MM.1S (cell line): ENCODE data around the gene CYS1.

Experiments used
- EZH2 ChIP-seq: fragments of 300-600 bp; sonication (generic); optimal IDR thresholded peaks from 2 replicates; pipeline ENCODE3; 2017; ENCODE audit warnings: low read depth, mild to moderate bottlenecking, antibody characterized with exemption, low read length, mixed read lengths
- EZH2phosphoT487 ChIP-seq: fragments of 300-600 bp; sonication (generic); IDR thresholded peaks from 2 replicates; pipeline ENCODE4 v1.6.1; 2018; ENCODE audit warnings: antibody characterized with exemption, low read length
- TF ChIP-seq, protein P1 (sequence below): fragments of 300-600 bp; sonication (generic); IDR thresholded peaks from 2 replicates; pipeline ENCODE4 v1.5.1; 2016; ENCODE audit warnings: antibody characterized with exemption, low read length, mixed read lengths

GRCh38 chr2:10017313-10017941 lies 62.8 kb downstream of the CYS1 start:
- TF ChIP-seq EZH2 (no peak), EZH2phosphoT487 (no peak)
- TF ChIP-seq, protein P1, sequence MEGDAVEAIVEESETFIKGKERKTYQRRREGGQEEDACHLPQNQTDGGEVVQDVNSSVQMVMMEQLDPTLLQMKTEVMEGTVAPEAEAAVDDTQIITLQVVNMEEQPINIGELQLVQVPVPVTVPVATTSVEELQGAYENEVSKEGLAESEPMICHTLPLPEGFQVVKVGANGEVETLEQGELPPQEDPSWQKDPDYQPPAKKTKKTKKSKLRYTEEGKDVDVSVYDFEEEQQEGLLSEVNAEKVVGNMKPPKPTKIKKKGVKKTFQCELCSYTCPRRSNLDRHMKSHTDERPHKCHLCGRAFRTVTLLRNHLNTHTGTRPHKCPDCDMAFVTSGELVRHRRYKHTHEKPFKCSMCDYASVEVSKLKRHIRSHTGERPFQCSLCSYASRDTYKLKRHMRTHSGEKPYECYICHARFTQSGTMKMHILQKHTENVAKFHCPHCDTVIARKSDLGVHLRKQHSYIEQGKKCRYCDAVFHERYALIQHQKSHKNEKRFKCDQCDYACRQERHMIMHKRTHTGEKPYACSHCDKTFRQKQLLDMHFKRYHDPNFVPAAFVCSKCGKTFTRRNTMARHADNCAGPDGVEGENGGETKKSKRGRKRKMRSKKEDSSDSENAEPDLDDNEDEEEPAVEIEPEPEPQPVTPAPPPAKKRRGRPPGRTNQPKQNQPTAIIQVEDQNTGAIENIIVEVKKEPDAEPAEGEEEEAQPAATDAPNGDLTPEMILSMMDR: no peak
